Measurements from ENCODE around the gene TMEM126B. TPM values are rescaled to one million over a fixed set of nuclear protein-coding genes. Genes with fewer than 3 reads are reported as not detected.

TMEM126B gene
- total and polyA plus RNA-seq, 10 of the 15 experiments (the other 5 are each of a cell fraction or from before 2014, with no cell fraction given): 36.9 to 117 (median 70.3) TPM

DNA sequence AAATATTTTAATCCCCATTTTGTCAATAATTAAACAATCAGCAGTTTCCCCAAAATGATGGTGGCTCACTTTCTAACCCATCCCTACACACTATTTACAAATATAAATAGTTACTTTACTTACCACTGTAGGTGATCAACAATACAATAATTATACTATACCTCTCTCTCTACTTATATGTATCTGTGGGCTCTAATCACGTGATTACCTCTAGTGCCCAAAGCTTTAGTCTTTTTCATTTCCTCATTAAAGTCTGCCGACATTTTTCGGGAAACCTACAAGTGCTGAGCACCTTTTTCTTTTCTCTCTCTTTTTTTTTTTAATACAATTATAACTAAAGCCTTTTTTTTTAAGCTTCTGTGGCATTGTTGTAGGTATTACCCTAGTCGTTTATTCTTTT lies 25.2 kb upstream of the TMEM126B start:
- WGBS (ENCODE audit: insufficient coverage, insufficient replicate concordance, low lambda C conversion rate, missing lambda C conversion rate): 53% methylated on average over 4 of the region's 4 CpGs
- H3K36me3 ChIP-seq (ENCODE audit: control insufficient read depth in 2 of 2, insufficient read depth in 2 of 2, low read length in 1 of 2): no peaks in the 10 kb centered on the region
- H3K27ac ChIP-seq (ENCODE audit: control insufficient read depth, insufficient read depth): no peak overlapping the region
- no TSS peak for BruUV-seq (replicated peaks)
- ATAC-seq (no peak), FAIRE-seq (no peak), DNase-seq (ENCODE audit: low read depth, low spot score) (no peak)
- no peak overlapping the region for H3K9ac ChIP-seq (ENCODE audit: control insufficient read depth, insufficient read depth, low read length)
- no peaks in the 10 kb centered on the region for H3K4me1 ChIP-seq (ENCODE audit: control insufficient read depth, insufficient read depth, low read length)
- H3K4me3 ChIP-seq: no peak overlapping the region
- H3K9me3 ChIP-seq (replicated peaks; ENCODE audit: control insufficient read depth, insufficient read depth, low read length): no peaks in the 10 kb centered on the region
- no peaks in the 10 kb centered on the region for H3K27me3 ChIP-seq (replicated peaks in 1 of 2; ENCODE audit: control insufficient read depth in 2 of 2, insufficient read depth in 2 of 2, low read length in 1 of 2)
- POLR2A ChIA-PET: no interaction called here
- in situ Hi-C loops (cut with MboI) (no loop called here), intact Hi-C loops (cut with micrococcal nuclease; ENCODE audit: unreplicated experiment) (no loop called here)
- RAD21 ChIA-PET (ENCODE audit: unreplicated experiment): no interaction called here
- SMC1A ChIA-PET (ENCODE audit: uncharacterized antibody, unreplicated experiment): interaction anchor here (0.6 kb wide), 1 partner anchor 1639 kb away, joined by 4 read pairs; no protein-coding TSS in a partner anchor
- CTCF ChIA-PET: no interaction called here
- H3K79me2 ChIP-seq (ENCODE audit: control insufficient read depth, insufficient read depth, low read length): no peaks in the 10 kb centered on the region
- no peak overlapping the region for H2AFZ ChIP-seq (ENCODE audit: control insufficient read depth, low read depth, low read length)
- no peaks in the 10 kb centered on the region for H4K20me1 ChIP-seq (ENCODE audit: control insufficient read depth, insufficient read depth)
- no peak overlapping the region for H3K4me2 ChIP-seq (ENCODE audit: control insufficient read depth, insufficient read depth)
- no peak for TF ChIP-seq SUPT20H (IDR thresholded peaks at IDR 0.05; ENCODE audit: borderline replicate concordance, control insufficient read depth, low read depth, low read length)
- TF ChIP-seq, protein P1, sequence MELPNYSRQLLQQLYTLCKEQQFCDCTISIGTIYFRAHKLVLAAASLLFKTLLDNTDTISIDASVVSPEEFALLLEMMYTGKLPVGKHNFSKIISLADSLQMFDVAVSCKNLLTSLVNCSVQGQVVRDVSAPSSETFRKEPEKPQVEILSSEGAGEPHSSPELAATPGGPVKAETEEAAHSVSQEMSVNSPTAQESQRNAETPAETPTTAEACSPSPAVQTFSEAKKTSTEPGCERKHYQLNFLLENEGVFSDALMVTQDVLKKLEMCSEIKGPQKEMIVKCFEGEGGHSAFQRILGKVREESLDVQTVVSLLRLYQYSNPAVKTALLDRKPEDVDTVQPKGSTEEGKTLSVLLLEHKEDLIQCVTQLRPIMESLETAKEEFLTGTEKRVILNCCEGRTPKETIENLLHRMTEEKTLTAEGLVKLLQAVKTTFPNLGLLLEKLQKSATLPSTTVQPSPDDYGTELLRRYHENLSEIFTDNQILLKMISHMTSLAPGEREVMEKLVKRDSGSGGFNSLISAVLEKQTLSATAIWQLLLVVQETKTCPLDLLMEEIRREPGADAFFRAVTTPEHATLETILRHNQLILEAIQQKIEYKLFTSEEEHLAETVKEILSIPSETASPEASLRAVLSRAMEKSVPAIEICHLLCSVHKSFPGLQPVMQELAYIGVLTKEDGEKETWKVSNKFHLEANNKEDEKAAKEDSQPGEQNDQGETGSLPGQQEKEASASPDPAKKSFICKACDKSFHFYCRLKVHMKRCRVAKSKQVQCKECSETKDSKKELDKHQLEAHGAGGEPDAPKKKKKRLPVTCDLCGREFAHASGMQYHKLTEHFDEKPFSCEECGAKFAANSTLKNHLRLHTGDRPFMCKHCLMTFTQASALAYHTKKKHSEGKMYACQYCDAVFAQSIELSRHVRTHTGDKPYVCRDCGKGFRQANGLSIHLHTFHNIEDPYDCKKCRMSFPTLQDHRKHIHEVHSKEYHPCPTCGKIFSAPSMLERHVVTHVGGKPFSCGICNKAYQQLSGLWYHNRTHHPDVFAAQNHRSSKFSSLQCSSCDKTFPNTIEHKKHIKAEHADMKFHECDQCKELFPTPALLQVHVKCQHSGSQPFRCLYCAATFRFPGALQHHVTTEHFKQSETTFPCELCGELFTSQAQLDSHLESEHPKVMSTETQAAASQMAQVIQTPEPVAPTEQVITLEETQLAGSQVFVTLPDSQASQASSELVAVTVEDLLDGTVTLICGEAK (IDR thresholded peaks at IDR 0.05; ENCODE audit: borderline replicate concordance): no peak
- TF ChIP-seq, protein P2, sequence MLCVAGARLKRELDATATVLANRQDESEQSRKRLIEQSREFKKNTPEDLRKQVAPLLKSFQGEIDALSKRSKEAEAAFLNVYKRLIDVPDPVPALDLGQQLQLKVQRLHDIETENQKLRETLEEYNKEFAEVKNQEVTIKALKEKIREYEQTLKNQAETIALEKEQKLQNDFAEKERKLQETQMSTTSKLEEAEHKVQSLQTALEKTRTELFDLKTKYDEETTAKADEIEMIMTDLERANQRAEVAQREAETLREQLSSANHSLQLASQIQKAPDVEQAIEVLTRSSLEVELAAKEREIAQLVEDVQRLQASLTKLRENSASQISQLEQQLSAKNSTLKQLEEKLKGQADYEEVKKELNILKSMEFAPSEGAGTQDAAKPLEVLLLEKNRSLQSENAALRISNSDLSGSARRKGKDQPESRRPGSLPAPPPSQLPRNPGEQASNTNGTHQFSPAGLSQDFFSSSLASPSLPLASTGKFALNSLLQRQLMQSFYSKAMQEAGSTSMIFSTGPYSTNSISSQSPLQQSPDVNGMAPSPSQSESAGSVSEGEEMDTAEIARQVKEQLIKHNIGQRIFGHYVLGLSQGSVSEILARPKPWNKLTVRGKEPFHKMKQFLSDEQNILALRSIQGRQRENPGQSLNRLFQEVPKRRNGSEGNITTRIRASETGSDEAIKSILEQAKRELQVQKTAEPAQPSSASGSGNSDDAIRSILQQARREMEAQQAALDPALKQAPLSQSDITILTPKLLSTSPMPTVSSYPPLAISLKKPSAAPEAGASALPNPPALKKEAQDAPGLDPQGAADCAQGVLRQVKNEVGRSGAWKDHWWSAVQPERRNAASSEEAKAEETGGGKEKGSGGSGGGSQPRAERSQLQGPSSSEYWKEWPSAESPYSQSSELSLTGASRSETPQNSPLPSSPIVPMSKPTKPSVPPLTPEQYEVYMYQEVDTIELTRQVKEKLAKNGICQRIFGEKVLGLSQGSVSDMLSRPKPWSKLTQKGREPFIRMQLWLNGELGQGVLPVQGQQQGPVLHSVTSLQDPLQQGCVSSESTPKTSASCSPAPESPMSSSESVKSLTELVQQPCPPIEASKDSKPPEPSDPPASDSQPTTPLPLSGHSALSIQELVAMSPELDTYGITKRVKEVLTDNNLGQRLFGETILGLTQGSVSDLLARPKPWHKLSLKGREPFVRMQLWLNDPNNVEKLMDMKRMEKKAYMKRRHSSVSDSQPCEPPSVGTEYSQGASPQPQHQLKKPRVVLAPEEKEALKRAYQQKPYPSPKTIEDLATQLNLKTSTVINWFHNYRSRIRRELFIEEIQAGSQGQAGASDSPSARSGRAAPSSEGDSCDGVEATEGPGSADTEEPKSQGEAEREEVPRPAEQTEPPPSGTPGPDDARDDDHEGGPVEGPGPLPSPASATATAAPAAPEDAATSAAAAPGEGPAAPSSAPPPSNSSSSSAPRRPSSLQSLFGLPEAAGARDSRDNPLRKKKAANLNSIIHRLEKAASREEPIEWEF (IDR thresholded peaks at IDR 0.05; ENCODE audit: insufficient replicate concordance, low read depth, low read length): no peak
- no peak for TF ChIP-seq TCF7 (IDR thresholded peaks at IDR 0.05; ENCODE audit: borderline replicate concordance)
- no peak for TF ChIP-seq ZBED1 (IDR thresholded peaks at IDR 0.05; ENCODE audit: borderline replicate concordance)
- no peak for TF ChIP-seq IKZF2 (IDR thresholded peaks at IDR 0.05)
- TF ChIP-seq TARDBP (IDR thresholded peaks at IDR 0.05; ENCODE audit: borderline replicate concordance): no peak
- TF ChIP-seq WRNIP1 (IDR thresholded peaks at IDR 0.05; ENCODE audit: borderline replicate concordance, low read depth, low read length): no peak
- TF ChIP-seq NRF1 (conservative IDR thresholded peaks at IDR 0.05; ENCODE audit: low read depth, low read length): no peak
- TF ChIP-seq KDM1A (IDR thresholded peaks at IDR 0.05; ENCODE audit: borderline replicate concordance): no peak
- TF ChIP-seq, protein P3, sequence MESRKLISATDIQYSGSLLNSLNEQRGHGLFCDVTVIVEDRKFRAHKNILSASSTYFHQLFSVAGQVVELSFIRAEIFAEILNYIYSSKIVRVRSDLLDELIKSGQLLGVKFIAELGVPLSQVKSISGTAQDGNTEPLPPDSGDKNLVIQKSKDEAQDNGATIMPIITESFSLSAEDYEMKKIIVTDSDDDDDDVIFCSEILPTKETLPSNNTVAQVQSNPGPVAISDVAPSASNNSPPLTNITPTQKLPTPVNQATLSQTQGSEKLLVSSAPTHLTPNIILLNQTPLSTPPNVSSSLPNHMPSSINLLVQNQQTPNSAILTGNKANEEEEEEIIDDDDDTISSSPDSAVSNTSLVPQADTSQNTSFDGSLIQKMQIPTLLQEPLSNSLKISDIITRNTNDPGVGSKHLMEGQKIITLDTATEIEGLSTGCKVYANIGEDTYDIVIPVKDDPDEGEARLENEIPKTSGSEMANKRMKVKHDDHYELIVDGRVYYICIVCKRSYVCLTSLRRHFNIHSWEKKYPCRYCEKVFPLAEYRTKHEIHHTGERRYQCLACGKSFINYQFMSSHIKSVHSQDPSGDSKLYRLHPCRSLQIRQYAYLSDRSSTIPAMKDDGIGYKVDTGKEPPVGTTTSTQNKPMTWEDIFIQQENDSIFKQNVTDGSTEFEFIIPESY (IDR thresholded peaks at IDR 0.05): no peak
- no peak for TF ChIP-seq RAD51 (IDR thresholded peaks at IDR 0.05)
- no peak for TF ChIP-seq EP300 (IDR thresholded peaks at IDR 0.05; ENCODE audit: borderline replicate concordance in 1 of 2, control insufficient read depth in 1 of 2, low read depth in 2 of 2, low read length in 2 of 2)
- TF ChIP-seq NR2C2 (IDR thresholded peaks at IDR 0.05; ENCODE audit: borderline replicate concordance, control insufficient read depth, insufficient read length, low read depth): no peak

Measured in GM12878 (cell line).